ENCODE measurements around the gene RPS16.

The RPS16 gene

GRCh38 chr19:39417463-39418181 lies 18.1 kb downstream of the RPS16 start:
- no peak for DNase-seq

DNA sequence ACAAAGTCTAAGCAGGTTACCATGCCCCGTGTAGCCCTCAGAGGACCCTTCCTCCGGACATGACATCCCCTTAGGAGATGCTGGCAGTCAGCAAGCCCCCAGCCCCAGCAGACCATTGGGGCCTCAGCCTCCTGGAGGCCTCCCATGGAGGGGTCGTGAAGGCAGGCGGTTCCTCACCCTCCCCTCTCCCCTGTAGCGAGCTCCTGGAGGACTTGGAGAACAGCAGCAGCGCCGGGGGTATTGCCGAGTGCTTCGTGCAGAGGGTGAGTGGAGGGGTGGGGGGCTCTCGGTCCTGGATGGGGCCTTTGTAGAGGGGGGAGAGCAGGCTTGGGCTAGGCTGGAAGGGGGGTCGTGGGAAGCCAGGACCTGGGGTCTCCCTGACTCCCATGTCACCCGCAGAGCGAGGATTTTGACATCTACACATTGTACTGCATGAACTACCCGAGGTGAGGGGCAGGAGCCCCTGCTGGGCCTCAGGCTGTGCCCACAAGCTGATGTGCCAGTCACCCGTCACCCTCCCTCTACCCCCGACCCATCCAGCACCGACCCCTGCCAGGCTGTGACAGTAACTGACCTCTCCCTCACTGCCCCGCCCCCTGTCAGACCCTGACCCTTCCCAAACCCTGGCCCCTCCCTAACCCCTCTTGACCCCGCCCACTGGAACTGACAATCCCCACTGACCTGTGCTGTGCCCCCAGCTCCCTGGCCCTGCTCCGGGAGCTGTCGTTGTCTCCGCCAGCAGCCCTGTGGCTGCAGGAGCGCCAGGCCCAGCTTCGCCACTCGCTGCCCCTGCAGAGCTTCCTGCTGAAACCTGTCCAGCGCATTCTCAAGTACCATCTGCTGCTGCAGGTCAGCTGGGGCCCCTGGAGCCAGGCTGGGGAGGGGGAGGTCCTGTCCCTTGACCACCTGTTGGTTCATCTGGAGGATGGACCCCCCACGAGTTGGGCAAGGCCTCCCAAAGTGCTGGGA lies 19.3 kb downstream of the RPS16 start:
- no peak for DNase-seq

- DNase-seq = no peak
These were observed 20.4 kb downstream of the RPS16 start for GRCh38 chr19:39415111-39416046.

GRCh38 chr19:39413911-39414608 lies 21.7 kb downstream of the RPS16 start:
- peak; percentile 55 for DNase-seq

- DNase-seq = peak; percentile 30
These were observed 22.4 kb downstream of the RPS16 start for GRCh38 chr19:39413272-39413910.

GRCh38 chr19:39412867-39413271 lies 22.9 kb downstream of the RPS16 start:
- peak; percentile 42 for DNase-seq

GRCh38 chr19:39412100-39412866 lies 23.5 kb downstream of the RPS16 start, which contains the start of gene PLEKHG2:
TSS of gene PLEKHG2 (plus strand) at chr19:39412669. CDS start at chr19:39414087, 1,418 bp downstream.
- DNase-seq = peak; percentile 99

GRCh38 chr19:39411832-39412099 lies 24.0 kb downstream of the RPS16 start:
- DNase-seq = peak; percentile 96

DNA sequence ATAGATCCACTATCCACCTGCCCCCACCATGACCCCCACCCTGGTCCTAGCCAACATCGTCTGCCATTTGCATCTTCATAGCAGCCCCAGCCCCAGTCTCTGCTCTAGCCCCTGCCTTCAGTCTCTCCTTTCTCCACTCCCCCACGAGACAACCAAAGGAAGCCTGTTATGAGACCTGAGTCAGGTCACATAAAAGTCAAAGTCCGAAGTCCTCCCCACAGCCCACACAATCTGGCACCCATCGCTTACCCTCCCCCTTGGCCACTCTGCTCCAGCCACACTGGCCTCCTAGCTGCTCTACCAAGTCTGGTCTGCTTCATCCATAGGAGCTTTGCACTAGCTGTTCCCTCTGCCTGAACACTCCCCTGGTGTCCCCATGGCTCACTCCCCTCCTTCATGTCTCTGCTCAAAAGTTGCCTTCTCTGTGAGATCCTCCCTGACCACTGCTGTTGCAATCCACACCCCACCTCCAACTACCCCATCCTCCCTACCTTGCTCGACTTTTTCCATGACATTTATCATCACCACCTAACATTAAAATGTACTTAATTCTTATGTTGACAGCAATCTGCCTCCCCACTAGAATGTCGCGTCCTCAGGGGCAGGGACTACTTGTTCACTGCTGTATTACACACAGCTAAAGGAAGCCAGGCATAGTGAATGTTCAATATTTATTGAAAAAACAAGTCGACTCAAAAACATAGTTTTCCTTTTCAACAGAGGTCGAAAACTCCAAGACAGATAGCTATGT lies 24.5 kb downstream of the RPS16 start:
- DNase-seq = peak; percentile 73

- DNase-seq = no peak
These were observed 25.0 kb downstream of the RPS16 start for GRCh38 chr19:39410831-39411080.

GRCh38 chr19:39410017-39410830 lies 25.5 kb downstream of the RPS16 start:
- DNase-seq = peak; percentile 90

DNA sequence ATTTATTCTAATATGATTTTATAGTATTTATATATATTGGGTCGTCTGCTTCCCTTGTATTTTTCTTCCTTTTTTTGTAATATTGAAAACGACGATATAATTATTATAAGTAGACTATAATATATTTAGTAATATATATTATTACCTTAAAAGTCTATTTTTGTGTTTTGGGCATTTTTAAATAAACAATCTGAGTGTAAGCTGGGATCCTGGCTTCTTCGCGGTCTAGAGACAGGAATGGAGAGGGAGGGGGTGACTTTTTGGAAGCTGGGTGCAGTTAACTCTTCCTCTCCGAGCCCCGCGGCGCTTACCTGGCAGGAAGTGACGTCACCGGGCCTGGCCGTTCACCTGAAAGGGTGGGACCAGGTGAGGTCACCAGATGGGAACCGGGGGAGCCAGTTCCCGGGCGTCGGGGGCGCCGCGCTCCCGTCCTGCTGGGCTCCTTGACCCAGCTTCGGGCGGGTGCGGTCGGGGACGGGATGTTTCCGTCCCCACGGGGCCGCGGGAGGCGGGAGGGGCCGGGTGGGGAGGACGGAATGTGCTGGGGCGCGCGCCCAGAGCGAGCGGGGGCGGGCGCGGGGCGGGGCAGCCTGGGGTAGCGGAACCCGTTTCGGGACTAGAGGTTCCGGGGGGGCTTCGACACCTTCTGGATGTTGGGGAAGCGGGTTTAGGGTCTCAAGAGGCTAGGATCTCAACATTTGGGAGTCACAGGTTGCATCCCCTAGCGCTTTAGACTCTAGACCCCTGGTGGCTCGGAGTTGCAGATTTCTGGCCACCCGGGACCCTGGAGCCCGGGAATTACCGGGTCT lies 26.3 kb downstream of the RPS16 start:
- DNase-seq = peak; percentile 91

GRCh38 chr19:39408392-39409207 lies 27.1 kb downstream of the RPS16 start:
- DNase-seq = peak; percentile 68

- peak; percentile 53 for DNase-seq
These were observed 27.9 kb downstream of the RPS16 start for GRCh38 chr19:39407660-39408391.

DNA sequence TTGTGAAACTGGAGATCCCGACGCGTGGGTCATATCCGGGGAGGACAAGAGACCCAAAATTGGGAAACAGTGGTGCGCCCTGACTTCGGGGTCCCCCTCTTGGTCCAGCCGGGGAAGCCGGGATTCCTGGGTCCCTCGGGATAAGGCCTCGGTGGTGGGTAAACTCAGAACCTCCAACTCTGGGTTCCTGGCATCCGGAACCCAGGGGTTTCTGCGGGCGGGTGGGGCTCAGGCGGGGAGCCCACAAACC lies 28.4 kb downstream of the RPS16 start:
- DNase-seq = no peak

- DNase-seq = peak; percentile 96
These were observed 28.9 kb downstream of the RPS16 start, which contains the start of gene ZFP36 for GRCh38 chr19:39406656-39407409. TSS of gene ZFP36 (plus strand) at chr19:39406847. CDS start at chr19:39406905, 58 bp downstream.
